HG02571 (cell line): ENCODE results near the gene PEX10.
A peak's percentile ranks its signal among the peaks of the same experiment; 100 is the strongest.
"Not testable (repeated sequence)": the region's sequence is repeated elsewhere in the genome, so short reads cannot be mapped to it uniquely, and the experiment has no call there.

Experiments used
- ATAC-seq: cut with Tn5 transposase; IDR thresholded peaks from one replicate; pipeline ENCODE4 v1.9.1; 2021; ENCODE audit warnings: mild to moderate bottlenecking, moderate library complexity; ENCODE audit not compliant: unreplicated experiment

PEX10 gene

GRCh38 chr1:2412395-2412772, at the start of gene PEX10:
TSS of gene PEX10 (minus strand) at chr1:2412564. CDS start at chr1:2412502, 62 bp downstream.
- peak; percentile 79 for ATAC-seq

- no peak for ATAC-seq
Observed at GRCh38 chr1:2460996-2461751, 48.8 kb upstream of the PEX10 start.

GRCh38 chr1:2460203-2460602, 47.8 kb upstream of the PEX10 start:
- no peak for ATAC-seq

- ATAC-seq = no peak
Observed at GRCh38 chr1:2459757-2460156, 47.4 kb upstream of the PEX10 start.

GRCh38 chr1:2459102-2459753, 46.9 kb upstream of the PEX10 start:
- ATAC-seq = not testable (repeated sequence)

- no peak for ATAC-seq
Observed at GRCh38 chr1:2458687-2459086, 46.3 kb upstream of the PEX10 start.

GRCh38 chr1:2457444-2457843, 45.1 kb upstream of the PEX10 start:
- ATAC-seq = no peak

GRCh38 chr1:2455757-2456156, 43.4 kb upstream of the PEX10 start:
- no peak for ATAC-seq

GRCh38 chr1:2454227-2454626, 41.9 kb upstream of the PEX10 start:
- no peak for ATAC-seq

GRCh38 chr1:2452932-2453315, 40.6 kb upstream of the PEX10 start:
- no peak for ATAC-seq

GRCh38 chr1:2452201-2452931, 40.0 kb upstream of the PEX10 start:
- no peak for ATAC-seq

GRCh38 chr1:2451741-2452140, 39.4 kb upstream of the PEX10 start:
- ATAC-seq = no peak

- no peak for ATAC-seq
Observed at GRCh38 chr1:2449636-2450454, 37.5 kb upstream of the PEX10 start.

- ATAC-seq = no peak
Observed at GRCh38 chr1:2448098-2448445, 35.7 kb upstream of the PEX10 start.

GRCh38 chr1:2447276-2448097, 35.1 kb upstream of the PEX10 start:
- ATAC-seq = no peak

- ATAC-seq = no peak
Observed at GRCh38 chr1:2446861-2447260, 34.5 kb upstream of the PEX10 start.

GRCh38 chr1:2446394-2446793, 34.0 kb upstream of the PEX10 start:
- no peak for ATAC-seq

- ATAC-seq = no peak
Observed at GRCh38 chr1:2445823-2446215, 33.5 kb upstream of the PEX10 start.

GRCh38 chr1:2445162-2445822, 32.9 kb upstream of the PEX10 start:
- no peak for ATAC-seq

GRCh38 chr1:2444138-2444591, 31.8 kb upstream of the PEX10 start:
- no peak for ATAC-seq
